HepG2 (cell line): ENCODE measurements around the gene C20orf202. TPM values are rescaled to one million over a fixed set of nuclear protein-coding genes. Genes with fewer than 3 reads are reported as not detected.

Experiments
- ATAC-seq: fragments of 200-7000 bp; cut with Tn5 transposase; 3 replicates; pipeline ENCODE4 v1.9.1; 2020; ENCODE audit warnings: mild to moderate bottlenecking, moderate library complexity
- BruUV-seq: library from RNA; stranded (reverse); fragments of 400-500 nt; replicated peaks from 2 replicates; lab custom pipeline; 2021; lab: Mats Ljungman, UMichigan
- CTCF ChIA-PET: fragments of 300-600 bp; formaldehyde crosslinking; extraction: SDS; loops from one replicate; lab custom pipeline; 2021; ENCODE audit warnings: low total read pairs, inconsistent platforms, low intra/inter-chr PET ratio; lab: Yijun Ruan, JAX
- POLR2A ChIA-PET: fragments of 350-600 bp; sonication (Branson Sonifier 250); formaldehyde crosslinking; loops from one replicate; lab custom pipeline; 2020; ENCODE audit warnings: antibody characterized with exemption, inconsistent platforms; lab: Yijun Ruan, JAX
- DNase-seq: peaks from one replicate; pipeline ENCODE4 v3.0.0-alpha.2; 2015; ENCODE audit warnings: low spot score
- FAIRE-seq: peaks from 3 replicates; lab custom pipeline; 2011; peaks lifted over from hg19 to GRCh38; lab: Jason Lieb, UNC
- H2AFZ ChIP-seq: one replicate; pipeline ENCODE4 v1.6.1; 2011; ENCODE audit warnings: low read length, inconsistent platforms
- H3K27ac ChIP-seq: fragments of 300-600 bp; 3 replicates; pipeline ENCODE4 v1.8.0; 2011; ENCODE audit warnings: mixed run types, mild to moderate bottlenecking, mixed read lengths, low read length, inconsistent platforms; ENCODE audit not compliant: insufficient read depth; ENCODE audit errors: extremely low read length
- H3K27me3 ChIP-seq, 2 experiments: fragments of 200-600 bp in 1 of 2; 2 replicates in 1 of 2; 3 replicates in 1 of 2; pipeline versions ENCODE4 v1.6.0 to v1.8.0; 2011; ENCODE audit warnings: low read length in 2 of 2, mild to moderate bottlenecking in 2 of 2, moderate library complexity in 2 of 2, inconsistent platforms in 1 of 2; ENCODE audit not compliant: insufficient read depth in 2 of 2, control insufficient read depth in 1 of 2
- H3K36me3 ChIP-seq, 2 experiments: fragments of 200-600 bp in 1 of 2; replicated peaks in 1 of 2; 2 replicates in 1 of 2; 3 replicates in 1 of 2; pipeline versions ENCODE4 v1.5.1 to v1.8.0; 2011; ENCODE audit warnings: low read length in 2 of 2, inconsistent platforms in 1 of 2; ENCODE audit not compliant: insufficient read depth in 2 of 2, control insufficient read depth in 1 of 2
- H3K4me1 ChIP-seq: 2 replicates; pipeline ENCODE4 v1.5.1; 2012; ENCODE audit warnings: low read length, inconsistent platforms; ENCODE audit not compliant: insufficient read depth
- H3K4me2 ChIP-seq: 2 replicates; pipeline ENCODE4 v1.6.0; 2011; ENCODE audit warnings: low read depth, low read length, inconsistent platforms
- H3K4me3 ChIP-seq, 3 experiments: fragments of 200-600 bp in 1 of 3; sonication (generic), shearing (Covaris generic) in 1 of 3; replicated peaks in 1 of 3; 2 replicates each; pipeline ENCODE4 v1.5.1; 2011 to 2016; ENCODE audit warnings: low read length in 3 of 3, inconsistent platforms in 2 of 3, low read depth in 2 of 3, mild to moderate bottlenecking in 2 of 3, control low read depth in 1 of 3, mixed read lengths in 1 of 3; ENCODE audit not compliant: insufficient read depth in 1 of 3
- H3K79me2 ChIP-seq: one replicate; pipeline ENCODE4 v1.6.1; 2011; ENCODE audit warnings: low read length, inconsistent platforms; ENCODE audit not compliant: insufficient read depth
- H3K9ac ChIP-seq: 2 replicates; pipeline ENCODE4 v1.6.0; 2011; ENCODE audit warnings: mild to moderate bottlenecking, low read depth, low read length, inconsistent platforms; ENCODE audit not compliant: insufficient read depth
- H3K9me3 ChIP-seq: 2 replicates; pipeline ENCODE4 v1.5.1; 2012; ENCODE audit warnings: mild to moderate bottlenecking, low read length
- H4K20me1 ChIP-seq: 2 replicates; pipeline ENCODE4 v1.6.0; 2011; ENCODE audit warnings: inconsistent platforms, mild to moderate bottlenecking, low read length, moderate library complexity; ENCODE audit not compliant: insufficient read depth
- AHR ChIP-seq: IDR thresholded peaks from 2 replicates; pipeline ENCODE4 v1.6.1; 2018; ENCODE audit warnings: missing genetic modification reagents, missing compliant biosample characterization
- CBX5 ChIP-seq: sonication (generic); formaldehyde crosslinking; IDR thresholded peaks from 2 replicates; pipeline ENCODE4 v1.4.0; 2020; ENCODE audit warnings: missing genetic modification reagents, borderline replicate concordance
- FOXP1 ChIP-seq, 2 experiments: fragments of 450-650 bp in 1 of 2; IDR thresholded peaks; 2 replicates each; pipeline ENCODE4 v1.6.1; 2017 to 2018; ENCODE audit warnings: antibody characterized with exemption in 1 of 2
- HNRNPLL ChIP-seq: fragments of 200-400 bp; formaldehyde crosslinking; IDR thresholded peaks from 2 replicates; pipeline ENCODE4 v1.6.1; 2017; ENCODE audit warnings: mild to moderate bottlenecking, low read depth, low read length; ENCODE audit not compliant: poor library complexity, severe bottlenecking
- HOXA9 ChIP-seq: sonication (generic); formaldehyde crosslinking; IDR thresholded peaks from 2 replicates; pipeline ENCODE4 v1.8.1; 2022; ENCODE audit warnings: missing genetic modification reagents, mild to moderate bottlenecking, moderate library complexity, borderline replicate concordance
- IKZF4 ChIP-seq: sonication (generic); formaldehyde crosslinking; IDR thresholded peaks from 2 replicates; pipeline ENCODE4 v1.5.1; 2020; ENCODE audit warnings: borderline replicate concordance, mild to moderate bottlenecking, low read depth, missing genetic modification reagents; ENCODE audit errors: not compliant biosample characterization
- PHF8 ChIP-seq: sonication (generic); formaldehyde crosslinking; IDR thresholded peaks from 2 replicates; pipeline ENCODE4 v1.5.0; 2020; ENCODE audit warnings: missing genetic modification reagents
- POLR2G ChIP-seq: fragments of 200-400 bp; formaldehyde crosslinking; IDR thresholded peaks from 2 replicates; pipeline ENCODE4 v1.6.1; 2018; ENCODE audit warnings: mild to moderate bottlenecking, low read depth, low read length, moderate library complexity
- WGBS: methylation state at CpG from one replicate; pipeline ENCODE4 v1.1.6; 2017; ENCODE audit warnings: low lambda C conversion rate; 5-methylcytosine and 5-hydroxymethylcytosine counted together
- in situ Hi-C: cut with HindIII; loops from 2 replicates; pipeline ENCODE4 v1.10.0; 2017; ENCODE audit warnings: low pct_unique_long_range_greater_than_20kb; ENCODE audit not compliant: extremely low pct_ligation_motif_present
- intact Hi-C: fragments of 100-400 bp; cut with micrococcal nuclease; formaldehyde crosslinking; loops from one replicate; pipeline ENCODE4 v1.10.0; 2022; ENCODE audit not compliant: unreplicated experiment
- polyA plus RNA-seq, 8 experiments: library from polyadenylated mRNA; depleted of rRNA in 3 of 8; stranded (reverse) in 7 of 8; unstranded in 1 of 8; fragments of >200 nt; fragmentation: Illumina TruSeq in 4 of 8; extraction: Trizol in 4 of 8; gene quantifications; 2 replicates each; pipeline versions ENCODE4 v1.2.1 to v1.2.3, GENCODE V29; 2011 to 2016; ENCODE audit warnings: low read depth in 4 of 8, missing spikeins in 1 of 8, mixed read lengths in 1 of 8; ENCODE audit not compliant: insufficient read depth in 1 of 8
- total RNA-seq, 5 experiments: library from RNA; depleted of rRNA; stranded (reverse); fragments of >200 nt; fragmentation: Illumina TruSeq; extraction: Trizol; gene quantifications; 2 replicates each; pipeline ENCODE4 v1.2.3, GENCODE V29; 2016; ENCODE audit warnings: low read depth in 1 of 5
- TF ChIP-seq, protein P1 (sequence below): sonication (generic); formaldehyde crosslinking; conservative IDR thresholded peaks from 2 replicates; pipeline ENCODE4 v1.5.0; 2020; ENCODE audit warnings: missing genetic modification reagents
- TF ChIP-seq, protein P2 (sequence below): sonication (generic); formaldehyde crosslinking; IDR thresholded peaks from 2 replicates; pipeline ENCODE4 v1.8.0; 2023; ENCODE audit warnings: mild to moderate bottlenecking, missing genetic modification reagents
- TF ChIP-seq, protein P3 (sequence below): sonication (generic); formaldehyde crosslinking; IDR thresholded peaks from 2 replicates; pipeline ENCODE4 v1.5.0; 2020; ENCODE audit warnings: mild to moderate bottlenecking, missing genetic modification reagents, moderate library complexity

The C20orf202 gene
- total and polyA plus RNA-seq, 2 of the 13 experiments (the other 11 are each of a cell fraction or from before 2014, with no cell fraction given), result 0.20 to 1.2 TPM

DNA sequence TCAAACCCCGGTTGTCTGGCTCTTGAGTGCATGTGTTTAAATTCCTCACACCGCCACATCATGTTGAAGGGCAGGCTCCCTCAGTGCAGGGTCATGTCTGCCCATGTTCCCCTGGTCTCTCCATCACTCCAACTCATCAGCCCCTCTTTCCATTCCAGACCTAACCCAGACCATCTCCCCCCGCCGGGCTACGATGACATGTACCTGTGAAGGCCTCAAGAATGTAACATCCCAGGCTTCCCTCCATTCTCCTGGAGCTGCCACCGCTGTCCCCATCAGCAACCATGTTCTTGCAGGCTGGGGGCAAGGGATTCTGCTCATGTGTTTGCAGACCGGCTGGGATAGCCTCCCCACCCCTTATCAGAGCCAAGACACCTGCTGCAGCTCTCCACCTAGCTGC lies 38.4 kb upstream of the C20orf202 start (continued):
- TF ChIP-seq, protein P1, sequence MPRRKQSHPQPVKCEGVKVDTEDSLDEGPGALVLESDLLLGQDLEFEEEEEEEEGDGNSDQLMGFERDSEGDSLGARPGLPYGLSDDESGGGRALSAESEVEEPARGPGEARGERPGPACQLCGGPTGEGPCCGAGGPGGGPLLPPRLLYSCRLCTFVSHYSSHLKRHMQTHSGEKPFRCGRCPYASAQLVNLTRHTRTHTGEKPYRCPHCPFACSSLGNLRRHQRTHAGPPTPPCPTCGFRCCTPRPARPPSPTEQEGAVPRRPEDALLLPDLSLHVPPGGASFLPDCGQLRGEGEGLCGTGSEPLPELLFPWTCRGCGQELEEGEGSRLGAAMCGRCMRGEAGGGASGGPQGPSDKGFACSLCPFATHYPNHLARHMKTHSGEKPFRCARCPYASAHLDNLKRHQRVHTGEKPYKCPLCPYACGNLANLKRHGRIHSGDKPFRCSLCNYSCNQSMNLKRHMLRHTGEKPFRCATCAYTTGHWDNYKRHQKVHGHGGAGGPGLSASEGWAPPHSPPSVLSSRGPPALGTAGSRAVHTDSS (CRISPR knock-in tag), result no peak
- no peak for TF ChIP-seq CBX5
- TF ChIP-seq, all 625 proteins: peak for 0

DNA sequence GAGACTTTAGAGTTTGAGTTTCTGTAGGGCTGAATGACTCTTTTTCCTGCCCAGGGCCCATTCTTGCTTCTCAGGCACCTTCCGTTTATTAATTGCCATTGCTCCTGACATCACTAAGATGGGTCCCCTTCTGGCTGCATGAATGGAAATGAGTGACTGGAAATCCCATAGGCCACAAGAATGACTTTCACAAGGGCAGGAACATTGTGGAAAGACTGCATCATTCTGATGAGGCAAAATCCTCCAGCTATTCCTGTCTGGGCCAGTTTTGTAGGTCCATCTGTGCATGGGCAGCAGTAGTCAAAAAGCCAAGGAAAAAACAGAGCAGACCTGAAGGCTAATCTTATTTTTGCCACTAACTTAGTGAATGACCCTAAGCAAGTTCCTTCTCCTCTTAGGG lies 37.7 kb upstream of the C20orf202 start:
- no peak for DNase-seq
- no peak for TF ChIP-seq FOXP1 (IDR thresholded peaks at IDR 0.05)
- TF ChIP-seq FOXP1 (CRISPR knock-in tag; IDR thresholded peaks at IDR 0.05), result no peak
- TF ChIP-seq, protein P2, sequence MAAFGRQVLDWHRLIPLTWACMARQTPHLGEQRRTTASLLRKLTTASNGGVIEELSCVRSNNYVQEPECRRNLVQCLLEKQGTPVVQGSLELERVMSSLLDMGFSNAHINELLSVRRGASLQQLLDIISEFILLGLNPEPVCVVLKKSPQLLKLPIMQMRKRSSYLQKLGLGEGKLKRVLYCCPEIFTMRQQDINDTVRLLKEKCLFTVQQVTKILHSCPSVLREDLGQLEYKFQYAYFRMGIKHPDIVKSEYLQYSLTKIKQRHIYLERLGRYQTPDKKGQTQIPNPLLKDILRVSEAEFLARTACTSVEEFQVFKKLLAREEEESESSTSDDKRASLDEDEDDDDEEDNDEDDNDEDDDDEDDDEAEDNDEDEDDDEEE, result 0 out of 2 replicates have a peak, but pooled peaks have one; percentile 37
- no peak for TF ChIP-seq HNRNPLL
- peak; percentile 22; the same call in 1 of the 2 replicates for TF ChIP-seq POLR2G
- 0 out of 2 replicates have a peak, but pooled peaks have one; percentile 13 for TF ChIP-seq HOXA9 (CRISPR knock-in tag)
- TF ChIP-seq PHF8 (CRISPR knock-in tag), result 0 out of 2 replicates have a peak, but pooled peaks have one; percentile 29
- no peak for TF ChIP-seq AHR (CRISPR knock-in tag)
- no peak for TF ChIP-seq IKZF4
- TF ChIP-seq, protein P3, sequence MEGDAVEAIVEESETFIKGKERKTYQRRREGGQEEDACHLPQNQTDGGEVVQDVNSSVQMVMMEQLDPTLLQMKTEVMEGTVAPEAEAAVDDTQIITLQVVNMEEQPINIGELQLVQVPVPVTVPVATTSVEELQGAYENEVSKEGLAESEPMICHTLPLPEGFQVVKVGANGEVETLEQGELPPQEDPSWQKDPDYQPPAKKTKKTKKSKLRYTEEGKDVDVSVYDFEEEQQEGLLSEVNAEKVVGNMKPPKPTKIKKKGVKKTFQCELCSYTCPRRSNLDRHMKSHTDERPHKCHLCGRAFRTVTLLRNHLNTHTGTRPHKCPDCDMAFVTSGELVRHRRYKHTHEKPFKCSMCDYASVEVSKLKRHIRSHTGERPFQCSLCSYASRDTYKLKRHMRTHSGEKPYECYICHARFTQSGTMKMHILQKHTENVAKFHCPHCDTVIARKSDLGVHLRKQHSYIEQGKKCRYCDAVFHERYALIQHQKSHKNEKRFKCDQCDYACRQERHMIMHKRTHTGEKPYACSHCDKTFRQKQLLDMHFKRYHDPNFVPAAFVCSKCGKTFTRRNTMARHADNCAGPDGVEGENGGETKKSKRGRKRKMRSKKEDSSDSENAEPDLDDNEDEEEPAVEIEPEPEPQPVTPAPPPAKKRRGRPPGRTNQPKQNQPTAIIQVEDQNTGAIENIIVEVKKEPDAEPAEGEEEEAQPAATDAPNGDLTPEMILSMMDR (CRISPR knock-in tag), result no peak

More for the DNA sequence above, 37.7 kb upstream of the C20orf202 start:
- H2AFZ ChIP-seq, result no peak overlapping the region
- no TSS peak for BruUV-seq
- peaks cover 68 to 92% of the 10 kb centered on the region in 2 experiments for H3K36me3 ChIP-seq
- ATAC-seq, result no peak
- no peaks in the 10 kb centered on the region; the same call in 1 of the 2 replicates for H4K20me1 ChIP-seq
- peaks cover 16% of the 10 kb centered on the region for H3K4me1 ChIP-seq
- intact Hi-C loops (no loop called here), in situ Hi-C loops (no loop called here)
- FAIRE-seq, result no peak
- WGBS, result 100% methylated on average over 1 of the region's 1 CpG
- H3K9ac ChIP-seq, result no peak overlapping the region
- H3K9me3 ChIP-seq, result no peaks in the 10 kb centered on the region
- H3K27me3 ChIP-seq, result no peaks in the 10 kb centered on the region
- POLR2A ChIA-PET, result no interaction called here
- no peak overlapping the region for H3K4me3 ChIP-seq
- H3K27ac ChIP-seq, result peak overlapping the region; percentile 40
- H3K4me2 ChIP-seq, result no peak overlapping the region
- CTCF ChIA-PET, result no interaction called here
- no peaks in the 10 kb centered on the region for H3K79me2 ChIP-seq
